NCI-H526 (cell line): ENCODE measurements around the gene ADAT1.

ENCODE experiments used
- DNase-seq, 2 experiments: peaks; one replicate each; lab custom pipeline; 2025; lab: John Stamatoyannopoulos, UW

Gene ADAT1

GRCh38 chr16:75622761-75623605 lies at the start of gene ADAT1:
Gene ADAT1 (minus strand): TSS chr16:75623281. CDS start chr16:75620799, 2,482 bp downstream.
- peak; percentile 88 to 96 for DNase-seq

- peak in 1 of 2 experiments; percentile 1 for DNase-seq
Observed at GRCh38 chr16:75667503-75667902, 44.4 kb upstream of the ADAT1 start.

GRCh38 chr16:75660726-75661302 lies 37.7 kb upstream of the ADAT1 start:
- DNase-seq = no peak

- no peak for DNase-seq
Observed at GRCh38 chr16:75660321-75660720, 37.2 kb upstream of the ADAT1 start.

- DNase-seq = no peak
Observed at GRCh38 chr16:75658175-75658574, 35.1 kb upstream of the ADAT1 start.

GRCh38 chr16:75653922-75654321 lies 30.8 kb upstream of the ADAT1 start:
- DNase-seq = no peak

GRCh38 chr16:75648265-75649076 lies 25.4 kb upstream of the ADAT1 start:
- peak; percentile 58 to 77 for DNase-seq

GRCh38 chr16:75647492-75648264 lies 24.6 kb upstream of the ADAT1 start, which contains the start of the genes KARS1 and TERF2IP:
Gene KARS1 (minus strand): TSS chr16:75647665. CDS start chr16:75647639, 26 bp downstream.
Gene TERF2IP (plus strand): TSS chr16:75647773. CDS start chr16:75647883, 110 bp downstream.
- peak; percentile 76 to 92 for DNase-seq

- no peak for DNase-seq
Observed at GRCh38 chr16:75647112-75647491, 24.0 kb upstream of the ADAT1 start.

GRCh38 chr16:75644240-75645012 lies 21.3 kb upstream of the ADAT1 start:
- no peak for DNase-seq

- DNase-seq = no peak
Observed at GRCh38 chr16:75640598-75640997, 17.5 kb upstream of the ADAT1 start.

- no peak for DNase-seq
Observed at GRCh38 chr16:75635036-75635435, 12.0 kb upstream of the ADAT1 start.

- DNase-seq = no peak
Observed at GRCh38 chr16:75632857-75633256, 9.8 kb upstream of the ADAT1 start.

GRCh38 chr16:75630052-75630451 lies 7.0 kb upstream of the ADAT1 start:
- no peak for DNase-seq

GRCh38 chr16:75629132-75629531 lies 6.1 kb upstream of the ADAT1 start:
- no peak for DNase-seq

- no peak for DNase-seq
Observed at GRCh38 chr16:75628351-75628750, 5.3 kb upstream of the ADAT1 start.

- DNase-seq = no peak
Observed at GRCh38 chr16:75627851-75628250, 4.8 kb upstream of the ADAT1 start.

GRCh38 chr16:75626806-75627205 lies 3.7 kb upstream of the ADAT1 start:
- DNase-seq = no peak

GRCh38 chr16:75624921-75625334 lies 1.8 kb upstream of the ADAT1 start:
- DNase-seq = no peak

- DNase-seq = peak in 1 of 2 experiments; percentile 12
Observed at GRCh38 chr16:75621170-75621477, 2.0 kb downstream of the ADAT1 start.
